Mesendoderm (in vitro differentiated cells): ENCODE results near the gene NFILZ.

Source experiments
- DNase-seq: peaks from one replicate; pipeline ENCODE4 v3.0.0; 2013
- H2AK5ac ChIP-seq: 2 replicates; pipeline ENCODE4 v1.6.1; 2013; ENCODE audit warnings: low read length, inconsistent platforms
- H2BK120ac ChIP-seq: 2 replicates; pipeline ENCODE4 v1.6.1; 2013; ENCODE audit warnings: low read depth, mild to moderate bottlenecking, low read length, moderate library complexity, mixed read lengths
- H2BK15ac ChIP-seq: replicated peaks from 2 replicates; pipeline ENCODE4 v1.6.1; 2013; ENCODE audit warnings: low read depth, mild to moderate bottlenecking, moderate library complexity
- H2BK5ac ChIP-seq: 2 replicates; pipeline ENCODE4 v1.6.1; 2013; ENCODE audit warnings: low read length, inconsistent platforms
- H3K18ac ChIP-seq: 2 replicates; pipeline ENCODE4 v1.6.1; 2013; ENCODE audit warnings: mild to moderate bottlenecking, low read length, mixed read lengths
- H3K23ac ChIP-seq: one replicate; pipeline ENCODE4 v1.6.1; 2013; ENCODE audit warnings: low read length
- H3K27ac ChIP-seq: 2 replicates; pipeline ENCODE4 v1.5.1; 2013; ENCODE audit warnings: low read depth, mild to moderate bottlenecking, inconsistent platforms, low read length, moderate library complexity
- H3K27me3 ChIP-seq: 2 replicates; pipeline ENCODE4 v1.6.1; 2013; ENCODE audit warnings: low read length, control low read depth, mild to moderate bottlenecking, inconsistent platforms; ENCODE audit not compliant: insufficient read depth, poor library complexity
- H3K36me3 ChIP-seq: 2 replicates; pipeline ENCODE4 v1.6.1; 2013; ENCODE audit warnings: low read length, inconsistent platforms; ENCODE audit not compliant: control insufficient read depth, insufficient read depth
- H3K4ac ChIP-seq: one replicate; pipeline ENCODE4 v1.6.1; 2013; ENCODE audit warnings: low read depth, mild to moderate bottlenecking, low read length, moderate library complexity
- H3K4me1 ChIP-seq: 2 replicates; pipeline ENCODE4 v1.6.1; 2013; ENCODE audit warnings: low read depth, low read length, inconsistent platforms; ENCODE audit not compliant: control insufficient read depth
- H3K4me2 ChIP-seq: 2 replicates; pipeline ENCODE4 v1.6.1; 2013; ENCODE audit warnings: low read length
- H3K4me3 ChIP-seq: 2 replicates; pipeline ENCODE4 v1.5.1; 2013; ENCODE audit warnings: mild to moderate bottlenecking, low read length
- H3K56ac ChIP-seq: one replicate; pipeline ENCODE4 v1.6.1; 2013; ENCODE audit warnings: low read length
- H3K79me1 ChIP-seq: 2 replicates; pipeline ENCODE4 v1.6.1; 2013; ENCODE audit warnings: low read length, inconsistent platforms
- H3K79me2 ChIP-seq: 2 replicates; pipeline ENCODE4 v1.6.1; 2013; ENCODE audit warnings: mild to moderate bottlenecking, low read length; ENCODE audit not compliant: control insufficient read depth, insufficient read depth
- H3K9ac ChIP-seq: 2 replicates; pipeline ENCODE4 v1.6.1; 2013; ENCODE audit warnings: low read length, inconsistent platforms
- H4K5ac ChIP-seq: one replicate; pipeline ENCODE4 v1.6.1; 2013; ENCODE audit warnings: low read length
- H4K8ac ChIP-seq: one replicate; pipeline ENCODE4 v1.6.1; 2013; ENCODE audit warnings: low read depth, mild to moderate bottlenecking, control low read depth, low read length, moderate library complexity
- WGBS: extraction: QIAGEN DNeasy Blood & Tissue Kit; methylation state at CpG from one replicate; pipeline ENCODE4 v1.1.7; 2013; ENCODE audit warnings: low lambda C conversion rate, missing lambda C conversion rate; ENCODE audit not compliant: insufficient coverage; ENCODE audit errors: extremely low coverage; 5-methylcytosine and 5-hydroxymethylcytosine counted together

NFILZ gene

DNA sequence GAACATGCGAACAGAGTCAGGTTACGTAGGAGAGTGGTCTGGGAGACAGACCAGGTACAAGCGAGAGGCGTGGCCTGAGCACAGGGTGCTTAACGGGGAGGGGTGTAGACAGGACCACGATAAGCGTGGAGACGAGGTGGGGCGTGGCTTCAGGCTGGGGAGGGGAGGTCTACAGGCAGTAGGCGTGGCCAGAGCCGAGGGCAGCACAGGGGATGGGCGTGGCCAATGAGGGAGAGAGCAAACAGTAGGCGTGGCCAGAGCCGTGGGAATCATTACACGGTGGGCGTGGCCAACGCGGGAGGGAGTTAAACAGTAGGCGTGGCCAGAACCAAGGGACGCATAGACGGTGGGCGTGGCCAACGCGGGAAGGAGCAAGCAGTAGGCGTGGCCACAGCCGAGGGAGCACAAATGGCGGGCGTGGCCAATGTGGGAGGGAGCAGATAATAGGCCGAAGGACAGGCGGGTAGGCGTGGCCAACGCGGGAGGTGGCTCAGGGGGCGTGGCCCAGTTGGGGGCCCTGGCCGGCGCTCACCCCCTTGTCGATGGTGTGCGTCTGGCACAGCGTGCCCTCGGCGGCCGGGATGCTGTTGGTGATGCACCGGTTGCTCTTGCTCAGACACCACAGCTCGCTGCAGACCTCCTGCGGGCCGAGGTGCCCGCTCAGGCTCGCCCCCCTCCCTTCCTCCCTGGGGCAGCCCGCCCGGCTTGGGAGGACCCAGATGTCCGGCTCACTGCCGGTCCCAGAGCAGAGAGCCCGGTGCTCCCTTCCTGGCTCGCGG is 38.0 kb upstream of the NFILZ start:
- no CpG with 5 or more reads among the region's 55 CpGs for WGBS
- H4K5ac ChIP-seq, result no peak overlapping the region
- H3K36me3 ChIP-seq, result no peaks in the 10 kb centered on the region
- no peak overlapping the region for H4K8ac ChIP-seq
- no peak overlapping the region for H3K4me3 ChIP-seq
- H2BK15ac ChIP-seq, result no peak overlapping the region
- no peak overlapping the region for H3K27ac ChIP-seq
- H3K9ac ChIP-seq, result peak overlapping the region; percentile 56
- no peak overlapping the region for H2BK5ac ChIP-seq
- no peak overlapping the region for H3K4ac ChIP-seq
- no peaks in the 10 kb centered on the region for H3K27me3 ChIP-seq
- DNase-seq, result peak; percentile 99
- H2AK5ac ChIP-seq, result no peak overlapping the region
- H3K79me1 ChIP-seq, result no peaks in the 10 kb centered on the region
- H3K4me1 ChIP-seq, result no peaks in the 10 kb centered on the region
- no peak overlapping the region for H3K23ac ChIP-seq
- H3K18ac ChIP-seq, result no peak overlapping the region
- H3K4me2 ChIP-seq, result peak overlapping the region; percentile 72
- H3K79me2 ChIP-seq, result no peaks in the 10 kb centered on the region
- peak overlapping the region; percentile 76 for H3K56ac ChIP-seq
- no peak overlapping the region for H2BK120ac ChIP-seq

DNA sequence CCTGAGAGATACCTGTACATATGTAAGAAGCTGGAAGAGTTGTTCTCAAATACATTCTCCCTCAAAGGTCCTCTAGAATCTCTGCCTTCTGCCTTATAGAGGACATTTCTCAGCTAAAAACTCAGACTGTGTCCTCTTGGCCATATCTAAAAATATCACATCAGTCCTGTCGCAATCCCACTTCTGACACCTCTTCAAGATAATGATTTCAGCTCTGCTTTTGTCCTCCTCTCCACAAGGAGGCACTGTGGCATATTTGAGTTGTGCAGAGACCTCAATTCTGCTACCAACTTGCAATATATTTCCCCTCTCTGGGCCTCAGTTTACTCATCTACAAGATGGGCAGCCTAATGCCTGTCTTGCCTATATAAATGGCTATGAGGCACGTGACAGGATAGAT is 36.5 kb upstream of the NFILZ start:
- no peaks in the 10 kb centered on the region for H3K27me3 ChIP-seq
- no peaks in the 10 kb centered on the region for H3K4me1 ChIP-seq
- DNase-seq, result peak; percentile 40
- H3K23ac ChIP-seq, result no peak overlapping the region
- no peaks in the 10 kb centered on the region for H3K79me2 ChIP-seq
- H4K5ac ChIP-seq, result no peak overlapping the region
- no peak overlapping the region for H2BK120ac ChIP-seq
- no peak overlapping the region for H3K27ac ChIP-seq
- WGBS, result no CpG with 5 or more reads among the region's 2 CpGs
- H2BK5ac ChIP-seq, result no peak overlapping the region
- no peak overlapping the region for H3K4me2 ChIP-seq
- H3K9ac ChIP-seq, result no peak overlapping the region
- no peak overlapping the region for H3K18ac ChIP-seq
- no peak overlapping the region for H3K4me3 ChIP-seq
- no peak overlapping the region for H2AK5ac ChIP-seq
- H4K8ac ChIP-seq, result no peak overlapping the region
- no peaks in the 10 kb centered on the region for H3K79me1 ChIP-seq
- no peaks in the 10 kb centered on the region for H3K36me3 ChIP-seq
- no peak overlapping the region for H3K4ac ChIP-seq
- H3K56ac ChIP-seq, result no peak overlapping the region
- H2BK15ac ChIP-seq, result no peak overlapping the region

DNA sequence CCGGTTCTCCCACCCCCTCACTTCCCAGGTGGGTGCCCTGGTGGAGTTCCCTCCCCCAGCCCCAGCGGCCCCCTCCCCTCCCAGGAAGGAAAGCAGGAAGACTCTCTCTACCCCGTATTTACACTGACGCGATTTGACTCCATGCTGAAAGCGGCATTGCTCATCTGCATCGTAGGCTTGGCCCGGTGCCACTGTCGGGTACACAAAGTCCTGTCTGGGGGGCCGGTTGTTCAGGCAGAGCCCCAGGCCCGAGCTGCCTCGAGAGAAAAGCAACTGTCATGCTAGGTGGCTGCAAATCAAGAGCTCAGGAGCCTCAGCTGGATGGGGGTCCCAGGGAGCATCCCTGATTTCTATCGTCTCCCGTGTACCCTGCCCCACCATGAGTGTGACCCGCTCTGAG is 34.8 kb upstream of the NFILZ start:
- no peak overlapping the region for H3K23ac ChIP-seq
- H2AK5ac ChIP-seq, result no peak overlapping the region
- H3K18ac ChIP-seq, result no peak overlapping the region
- H3K4me2 ChIP-seq, result no peak overlapping the region
- H3K27ac ChIP-seq, result no peak overlapping the region
- no peaks in the 10 kb centered on the region for H3K4me1 ChIP-seq
- no peaks in the 10 kb centered on the region for H3K36me3 ChIP-seq
- H2BK15ac ChIP-seq, result no peak overlapping the region
- no peak overlapping the region for H4K5ac ChIP-seq
- H3K79me1 ChIP-seq, result no peaks in the 10 kb centered on the region
- H3K79me2 ChIP-seq, result no peaks in the 10 kb centered on the region
- WGBS, result no CpG with 5 or more reads among the region's 15 CpGs
- no peak for DNase-seq
- no peak overlapping the region for H2BK5ac ChIP-seq
- no peak overlapping the region for H2BK120ac ChIP-seq
- no peak overlapping the region for H3K4ac ChIP-seq
- no peak overlapping the region for H3K9ac ChIP-seq
- no peak overlapping the region for H3K56ac ChIP-seq
- no peaks in the 10 kb centered on the region for H3K27me3 ChIP-seq
- H3K4me3 ChIP-seq, result no peak overlapping the region
- H4K8ac ChIP-seq, result no peak overlapping the region

DNA sequence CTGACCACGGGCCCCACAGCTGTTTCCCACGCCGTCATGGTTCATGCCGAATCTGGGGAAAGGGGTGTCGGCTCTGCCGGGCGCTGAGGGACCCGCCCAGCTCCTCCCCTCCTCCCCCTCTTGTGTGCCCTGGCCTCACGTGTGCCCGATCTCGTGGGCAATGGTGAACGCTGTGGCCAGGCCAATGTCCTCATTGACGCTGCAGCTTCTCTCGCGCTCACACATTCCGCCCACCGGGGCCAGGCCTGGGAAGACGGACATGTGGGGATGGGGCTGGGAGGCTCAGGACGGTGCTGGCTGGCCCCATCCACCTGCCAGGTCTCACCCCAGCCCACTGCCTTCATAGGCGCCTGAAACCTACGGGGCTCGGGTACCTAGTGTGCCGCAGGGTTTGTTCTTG is 34.3 kb upstream of the NFILZ start:
- H3K23ac ChIP-seq, result no peak overlapping the region
- no peak overlapping the region for H2AK5ac ChIP-seq
- no peak overlapping the region for H4K5ac ChIP-seq
- no peak overlapping the region for H3K4me3 ChIP-seq
- no peak overlapping the region for H3K9ac ChIP-seq
- no peak for DNase-seq
- H3K27ac ChIP-seq, result no peak overlapping the region
- H3K27me3 ChIP-seq, result no peaks in the 10 kb centered on the region
- no peak overlapping the region for H3K18ac ChIP-seq
- no peaks in the 10 kb centered on the region for H3K36me3 ChIP-seq
- no peak overlapping the region for H3K4me2 ChIP-seq
- no peak overlapping the region for H3K4ac ChIP-seq
- WGBS, result no CpG with 5 or more reads among the region's 23 CpGs
- H3K56ac ChIP-seq, result no peak overlapping the region
- no peaks in the 10 kb centered on the region for H3K4me1 ChIP-seq
- H2BK15ac ChIP-seq, result no peak overlapping the region
- no peak overlapping the region for H2BK120ac ChIP-seq
- H4K8ac ChIP-seq, result no peak overlapping the region
- H2BK5ac ChIP-seq, result no peak overlapping the region
- H3K79me1 ChIP-seq, result no peaks in the 10 kb centered on the region
- no peaks in the 10 kb centered on the region for H3K79me2 ChIP-seq

DNA sequence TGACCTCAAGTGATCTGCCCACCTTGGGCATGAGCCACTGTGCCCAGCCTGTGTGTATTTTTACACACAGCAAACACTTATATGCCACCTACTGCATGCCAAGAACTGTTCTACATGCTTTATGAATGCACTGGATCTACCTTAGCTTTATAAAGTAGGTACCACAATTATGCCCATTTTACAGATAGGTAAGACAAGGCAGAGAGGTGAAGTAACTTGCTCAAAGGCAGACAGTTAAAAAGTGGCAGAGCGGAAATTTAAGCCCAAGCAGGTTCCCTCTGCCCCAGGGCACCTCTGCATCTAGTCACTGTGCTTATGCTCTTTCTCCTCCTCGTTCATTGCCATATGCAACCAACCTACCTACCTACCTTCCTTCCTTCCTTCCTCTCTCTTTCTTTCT is 30.4 kb upstream of the NFILZ start:
- Histone ChIP-seq H2BK5ac (no peak overlapping the region), H3K23ac (no peak overlapping the region), H2BK15ac (no peak overlapping the region), H3K18ac (no peak overlapping the region), H2BK120ac (no peak overlapping the region), H4K5ac (no peak overlapping the region), H3K9ac (no peak overlapping the region), H3K56ac (no peak overlapping the region), H2AK5ac (no peak overlapping the region), H3K4me2 (no peak overlapping the region), H4K8ac (no peak overlapping the region), H3K27me3 (no peaks in the 10 kb centered on the region), H3K4me1 (no peaks in the 10 kb centered on the region), H3K4me3 (no peak overlapping the region), H3K79me1 (no peaks in the 10 kb centered on the region), H3K36me3 (no peaks in the 10 kb centered on the region), H3K4ac (no peak overlapping the region), H3K79me2 (no peaks in the 10 kb centered on the region), H3K27ac (no peak overlapping the region)
- WGBS, result no CpG with 5 or more reads among the region's 2 CpGs
- DNase-seq, result no peak

DNA sequence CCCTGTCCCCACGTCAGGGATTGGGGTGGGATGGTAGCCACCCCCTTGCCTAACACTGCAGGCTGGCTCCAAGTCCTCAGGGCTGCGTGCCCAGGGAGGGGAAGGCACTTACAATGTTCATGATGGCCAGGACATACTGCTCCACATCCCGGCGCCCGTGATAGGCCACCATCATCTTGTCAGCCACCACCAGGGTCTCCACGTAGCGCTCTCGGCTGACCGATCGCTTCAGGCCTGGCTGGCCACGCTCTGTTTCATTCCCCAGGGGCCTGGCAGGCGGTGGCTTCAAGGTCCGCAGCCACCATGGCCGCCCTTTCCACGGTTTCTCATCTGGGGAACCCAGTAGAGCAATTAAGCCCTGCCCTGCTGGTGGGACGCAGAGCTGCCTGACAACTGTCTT is 29.6 kb upstream of the NFILZ start:
- H3K36me3 ChIP-seq, result no peaks in the 10 kb centered on the region
- no peak for DNase-seq
- WGBS, result no CpG with 5 or more reads among the region's 16 CpGs
- no peak overlapping the region for H4K5ac ChIP-seq
- H3K4ac ChIP-seq, result no peak overlapping the region
- no peak overlapping the region for H2AK5ac ChIP-seq
- no peak overlapping the region for H2BK15ac ChIP-seq
- no peaks in the 10 kb centered on the region for H3K79me1 ChIP-seq
- no peak overlapping the region for H2BK120ac ChIP-seq
- H3K4me1 ChIP-seq, result no peaks in the 10 kb centered on the region
- H3K56ac ChIP-seq, result no peak overlapping the region
- H2BK5ac ChIP-seq, result no peak overlapping the region
- H4K8ac ChIP-seq, result no peak overlapping the region
- H3K23ac ChIP-seq, result no peak overlapping the region
- no peaks in the 10 kb centered on the region for H3K79me2 ChIP-seq
- H3K18ac ChIP-seq, result no peak overlapping the region
- H3K4me3 ChIP-seq, result no peak overlapping the region
- H3K27me3 ChIP-seq, result no peaks in the 10 kb centered on the region
- H3K9ac ChIP-seq, result no peak overlapping the region
- no peak overlapping the region for H3K27ac ChIP-seq
- H3K4me2 ChIP-seq, result no peak overlapping the region
